GM10847 (cell line): Measurements from ENCODE around the gene FAM241A.
A peak's percentile ranks its signal among the peaks of the same experiment; 100 is the strongest.

Experiments
- POLR2A ChIP-seq: IDR thresholded peaks from 2 replicates; pipeline ENCODE4 v1.6.1; 2011; ENCODE audit not compliant: insufficient read length; ENCODE audit errors: extremely low read depth

FAM241A gene

DNA sequence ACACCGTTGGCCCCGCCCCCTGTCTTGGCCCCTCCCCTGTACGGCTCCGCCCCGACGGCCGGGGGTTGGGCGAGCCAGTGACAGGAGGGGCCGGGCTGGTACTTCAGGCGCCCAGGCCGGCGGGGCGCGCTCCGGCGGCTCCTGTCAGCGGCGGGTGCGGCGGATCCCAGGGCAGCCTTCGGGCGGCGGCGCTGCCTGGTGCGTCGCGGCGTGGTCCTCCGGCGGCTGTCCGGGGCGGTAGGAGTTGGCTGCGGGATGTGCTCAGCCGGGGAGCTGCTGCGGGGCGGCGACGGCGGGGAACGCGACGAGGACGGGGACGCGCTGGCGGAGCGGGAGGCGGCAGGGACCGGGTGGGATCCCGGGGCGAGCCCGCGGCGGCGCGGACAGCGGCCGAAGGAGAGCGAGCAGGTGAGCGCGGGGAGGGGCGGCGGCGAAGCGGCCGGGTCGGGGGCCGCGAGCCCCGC lies at the start of gene FAM241A:
FAM241A (plus strand) TSS at position 129 of the 464 bp plus-strand sequence; CDS start at position 256, 127 bp downstream.
- TF ChIP-seq POLR2A, result peak; percentile 83

DNA sequence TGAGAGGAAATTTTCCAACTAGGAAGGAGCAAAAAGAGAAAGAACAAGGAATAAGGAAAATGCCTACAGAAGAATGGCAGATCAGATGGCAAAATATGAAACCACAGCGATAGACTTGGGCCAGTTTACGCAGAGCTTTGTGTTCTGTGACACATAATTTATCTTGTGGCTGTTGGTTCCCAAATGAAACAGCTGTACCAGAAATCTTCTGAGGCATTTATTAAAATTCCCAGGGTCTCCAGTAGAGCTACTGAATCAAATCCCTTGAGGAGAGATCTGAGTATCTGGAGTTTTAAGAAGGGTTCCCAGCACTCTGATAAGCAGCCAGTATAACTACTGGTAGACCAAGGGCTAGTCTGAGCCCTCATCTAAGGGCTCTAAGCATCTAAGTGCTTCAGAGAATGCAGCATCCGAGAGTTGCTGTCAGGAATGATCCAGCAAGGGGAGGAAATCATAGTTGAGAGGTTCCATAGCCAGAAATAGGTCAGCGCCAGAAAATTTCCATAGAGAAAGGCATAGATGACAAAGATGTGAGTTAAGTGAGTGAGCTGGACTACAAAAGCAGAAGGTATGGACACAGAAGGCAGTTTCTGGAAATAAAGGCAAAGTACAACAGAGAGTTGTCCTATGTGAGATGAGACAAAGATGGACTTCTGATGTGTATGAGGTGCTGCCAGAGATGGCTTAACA lies 46.3 kb upstream of the FAM241A start:
- TF ChIP-seq POLR2A, result no peak

DNA sequence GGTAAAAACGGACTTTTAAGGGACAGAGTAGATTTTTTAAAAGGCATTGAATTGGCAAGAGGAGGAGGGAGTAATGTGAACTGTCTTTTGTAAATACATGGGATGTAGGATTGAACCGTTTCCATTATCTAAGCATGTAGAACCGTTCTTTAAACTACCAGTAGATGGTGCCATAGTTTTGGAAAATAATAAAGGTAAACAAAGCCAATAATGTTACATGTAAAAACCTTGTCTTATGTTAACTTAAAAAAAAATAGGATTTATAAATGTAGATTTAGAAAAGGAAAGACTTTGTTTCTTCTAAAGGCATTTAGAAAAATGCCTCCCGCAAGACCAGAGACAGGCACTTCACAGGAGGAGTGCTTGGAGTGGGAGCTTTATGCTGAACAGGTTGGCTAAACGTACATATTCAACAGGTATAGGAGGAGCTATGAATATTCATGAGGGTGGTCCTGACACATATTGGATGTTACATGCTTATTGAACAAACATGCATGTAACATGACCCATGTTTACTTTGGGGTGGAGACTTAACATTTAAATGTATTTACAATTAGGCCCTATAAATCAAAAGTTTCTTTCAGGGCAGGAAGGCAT lies 45.5 kb upstream of the FAM241A start:
- no peak for TF ChIP-seq POLR2A

DNA sequence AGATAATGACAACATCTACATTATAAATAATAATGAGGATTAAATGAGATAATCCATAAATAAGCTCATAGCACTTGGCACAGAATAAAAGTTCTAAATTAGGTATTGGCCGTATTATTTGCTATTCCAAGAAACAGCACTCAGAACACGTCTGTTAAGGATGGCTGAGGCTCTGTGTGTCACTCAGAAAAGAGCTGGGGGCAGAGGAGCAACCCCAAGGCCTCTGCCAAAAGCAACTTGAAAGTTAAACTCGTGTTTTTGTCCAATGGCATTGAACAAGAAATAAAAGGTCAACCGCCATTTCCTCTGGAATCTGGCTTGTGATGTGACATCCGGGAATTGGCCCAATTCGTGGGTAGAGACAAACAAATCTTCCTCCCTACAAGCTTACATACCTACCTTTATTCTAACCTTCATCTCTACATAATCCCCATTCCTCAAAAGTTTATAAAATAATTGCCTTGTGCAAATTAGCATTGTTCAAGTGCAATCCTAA lies 42.3 kb upstream of the FAM241A start:
- no peak for TF ChIP-seq POLR2A

DNA sequence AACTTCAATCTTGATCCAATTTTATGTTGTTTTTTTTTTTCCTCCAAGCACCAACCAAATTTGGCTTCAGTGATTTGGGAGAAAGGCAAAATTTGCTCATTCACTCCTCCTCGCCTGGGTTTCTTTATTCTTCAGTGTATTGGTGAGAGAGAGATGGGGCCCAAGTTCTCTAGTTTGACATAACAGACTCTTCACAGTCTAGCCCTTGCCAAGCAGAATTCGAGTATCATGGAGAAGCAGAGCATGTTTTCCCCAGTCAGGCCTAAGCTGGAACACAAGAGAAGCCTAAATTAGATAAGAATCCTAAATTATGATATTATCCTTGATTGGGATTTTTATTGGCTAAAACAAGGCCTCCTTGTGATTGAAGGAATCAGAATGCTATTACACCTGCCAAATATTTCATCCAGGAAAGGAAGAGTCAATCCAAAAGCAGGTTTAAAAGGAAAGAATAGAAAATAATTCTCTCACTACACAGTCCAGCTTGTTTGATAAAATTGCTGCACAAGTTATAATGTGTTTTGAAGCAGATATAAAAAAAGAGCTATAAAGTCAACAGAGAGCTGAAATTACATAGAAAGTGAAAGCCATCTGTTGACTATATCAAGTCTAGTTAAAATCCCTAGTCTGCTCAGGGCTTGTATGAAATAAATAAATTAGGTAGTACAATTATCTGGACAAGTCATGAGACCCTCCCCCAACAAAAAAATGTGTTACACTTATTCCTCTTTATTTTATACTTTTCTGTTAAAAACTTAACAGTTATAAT lies 39.9 kb upstream of the FAM241A start:
- TF ChIP-seq POLR2A, result no peak

DNA sequence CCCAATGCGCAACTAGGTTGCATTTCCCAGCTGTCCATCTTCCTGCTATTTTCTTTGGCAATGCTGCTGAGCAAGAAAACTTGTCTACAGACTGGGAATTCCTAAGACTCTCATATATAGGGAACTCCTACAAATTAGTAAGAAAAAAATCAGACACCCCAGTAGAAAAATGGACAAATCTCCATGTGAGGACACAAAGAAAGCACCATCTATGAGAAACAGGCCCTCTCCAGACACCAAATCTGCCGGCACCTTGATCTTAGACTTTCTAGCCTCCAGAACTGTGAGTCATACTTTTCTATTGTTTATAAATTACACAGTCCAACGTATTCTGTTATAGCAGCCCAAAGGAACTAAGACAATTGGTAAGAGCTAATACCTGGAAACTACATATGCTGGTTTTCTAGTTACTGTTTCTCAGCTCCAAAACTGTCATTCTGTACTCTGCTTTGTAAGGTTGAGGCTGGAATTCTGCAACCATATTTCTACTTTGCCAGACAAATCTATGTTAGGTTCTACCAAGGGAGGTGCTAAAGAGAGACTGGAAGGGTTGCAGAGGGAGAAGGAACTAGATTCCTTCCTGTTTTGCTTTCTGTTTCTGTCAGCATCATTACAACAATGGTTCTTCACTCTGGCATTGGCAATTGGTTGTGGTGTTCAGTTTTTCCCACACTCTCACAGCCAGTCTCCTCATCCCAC lies 35.7 kb upstream of the FAM241A start:
- no peak for TF ChIP-seq POLR2A

DNA sequence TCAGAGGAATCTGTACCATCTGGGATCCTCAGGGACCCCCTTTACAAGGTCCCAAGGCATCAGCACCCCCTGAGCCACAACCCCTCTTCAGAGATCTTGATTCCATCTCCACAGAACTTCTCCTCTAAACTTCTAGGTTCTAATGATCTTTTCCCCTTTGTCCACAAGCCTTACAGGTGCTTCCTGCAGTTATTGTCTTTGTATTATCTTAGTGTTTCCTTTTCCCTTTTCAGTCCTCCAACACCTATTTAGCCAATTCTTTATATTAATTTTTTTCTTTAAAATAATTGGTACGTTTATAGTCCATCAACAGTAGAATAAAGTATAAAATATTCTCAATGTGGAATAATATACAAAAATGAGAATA lies 35.2 kb upstream of the FAM241A start:
- no peak for TF ChIP-seq POLR2A

DNA sequence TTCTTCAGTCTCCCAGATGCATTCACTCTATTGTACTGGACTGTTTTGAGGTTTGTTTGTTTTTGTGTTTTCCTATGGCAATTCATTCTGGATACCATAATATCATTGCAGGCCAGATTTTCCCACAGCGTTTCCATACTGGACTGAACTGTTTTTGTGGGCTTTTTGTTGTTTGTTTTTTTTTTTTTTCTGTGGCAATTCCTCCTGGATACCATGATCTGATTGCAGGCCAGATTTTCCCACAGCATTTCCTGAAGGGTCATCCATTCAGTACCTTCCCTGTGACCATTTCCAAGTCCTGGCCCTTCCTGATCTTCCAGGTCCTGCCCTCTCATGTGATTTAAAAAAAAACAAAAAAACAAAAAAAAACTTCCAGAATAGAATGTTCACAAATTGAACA lies 33.9 kb upstream of the FAM241A start:
- TF ChIP-seq POLR2A, result no peak

DNA sequence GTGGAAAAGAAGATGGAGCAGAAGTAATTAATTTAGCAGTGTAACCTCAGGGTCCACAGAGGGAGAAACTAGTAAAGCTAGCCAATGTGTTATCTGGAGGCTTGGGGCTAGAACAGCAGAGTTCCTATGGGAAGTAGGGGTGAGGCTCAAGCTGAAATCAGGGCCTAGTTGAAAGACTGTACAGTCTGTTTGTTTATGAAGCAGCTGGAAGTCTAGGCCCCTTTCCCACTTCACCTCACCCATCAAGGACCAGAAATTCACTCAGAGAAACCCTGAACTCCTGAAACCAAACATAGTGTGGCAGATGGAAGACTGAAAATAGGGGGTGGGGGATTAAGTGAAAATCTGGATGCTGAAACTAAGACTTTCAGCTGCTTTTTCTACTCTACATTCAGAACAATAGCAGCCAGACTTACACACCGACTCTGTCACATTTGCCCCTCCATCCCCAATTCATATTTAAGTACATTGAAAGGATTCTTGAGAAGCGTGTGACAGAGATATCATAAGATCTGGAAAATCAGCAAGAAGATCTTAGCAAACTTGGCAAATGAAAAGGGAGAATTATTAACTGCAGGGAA lies 32.6 kb upstream of the FAM241A start:
- no peak for TF ChIP-seq POLR2A

DNA sequence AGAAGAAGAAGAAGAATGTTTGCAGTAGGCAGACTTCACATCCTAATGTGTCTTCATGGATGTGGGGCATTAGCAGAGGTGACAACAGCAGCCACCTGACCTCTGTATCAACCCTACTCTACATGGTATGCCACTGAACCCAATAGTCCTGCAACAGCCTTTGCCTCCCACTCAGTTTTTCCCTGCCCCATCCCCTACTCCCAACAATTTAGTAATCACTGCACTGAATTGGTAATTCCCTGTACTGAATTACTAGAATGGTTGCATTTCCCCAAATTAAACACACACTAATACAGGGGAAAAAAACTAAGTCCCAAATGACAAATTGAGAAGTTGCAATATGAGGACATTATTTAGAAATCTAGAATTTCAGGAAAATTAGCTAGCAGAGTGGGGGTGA lies 31.4 kb upstream of the FAM241A start:
- TF ChIP-seq POLR2A, result no peak

DNA sequence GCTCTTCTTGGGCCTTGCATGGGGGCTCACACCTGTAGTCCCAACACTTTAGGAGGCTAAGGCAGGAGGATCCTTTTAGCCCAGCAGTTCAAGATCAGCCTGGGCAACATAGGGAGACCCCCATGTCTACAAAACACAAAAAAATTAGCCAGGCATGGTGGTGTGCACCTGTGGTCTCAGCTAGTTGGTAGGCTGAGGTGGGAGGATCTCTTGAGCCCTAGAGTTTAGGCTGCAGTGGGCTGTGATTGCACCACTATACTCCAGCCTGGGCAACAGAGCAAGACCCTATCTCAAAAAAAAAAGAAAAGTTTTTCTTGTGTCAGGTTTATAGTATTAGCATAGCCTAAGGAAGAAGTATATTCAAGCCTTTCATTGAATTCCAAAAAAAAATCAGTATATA lies 30.8 kb upstream of the FAM241A start:
- no peak for TF ChIP-seq POLR2A

DNA sequence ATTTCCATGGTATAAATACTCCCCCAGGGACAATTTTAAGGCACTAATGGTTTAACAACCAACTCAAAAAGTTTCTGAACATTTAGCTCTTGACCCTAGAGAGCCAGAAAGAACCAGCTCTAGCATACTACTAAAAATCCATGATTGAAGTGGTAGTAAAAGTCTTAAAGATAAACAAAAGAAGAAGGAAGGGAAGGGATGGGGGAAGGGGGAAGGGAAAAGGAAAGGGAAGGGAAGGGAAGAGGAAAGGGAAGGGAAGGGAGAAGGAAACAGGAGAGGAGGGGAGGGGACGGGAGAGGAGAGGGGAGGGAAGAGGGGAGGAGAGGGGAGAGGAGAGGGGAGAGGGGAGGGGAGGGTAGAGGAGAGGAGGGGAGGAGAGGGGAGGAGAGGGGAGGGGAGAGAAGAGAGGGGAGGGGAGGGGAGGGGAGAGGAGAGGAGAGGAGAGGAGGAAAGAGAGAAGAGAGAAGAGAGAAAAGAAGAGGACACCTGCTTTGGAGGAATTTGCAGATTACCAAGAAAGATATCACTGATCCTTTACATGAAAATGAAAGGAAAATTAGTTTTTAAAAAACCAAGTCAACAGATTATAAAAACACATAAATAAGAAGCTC lies 26.4 kb upstream of the FAM241A start:
- no peak for TF ChIP-seq POLR2A

DNA sequence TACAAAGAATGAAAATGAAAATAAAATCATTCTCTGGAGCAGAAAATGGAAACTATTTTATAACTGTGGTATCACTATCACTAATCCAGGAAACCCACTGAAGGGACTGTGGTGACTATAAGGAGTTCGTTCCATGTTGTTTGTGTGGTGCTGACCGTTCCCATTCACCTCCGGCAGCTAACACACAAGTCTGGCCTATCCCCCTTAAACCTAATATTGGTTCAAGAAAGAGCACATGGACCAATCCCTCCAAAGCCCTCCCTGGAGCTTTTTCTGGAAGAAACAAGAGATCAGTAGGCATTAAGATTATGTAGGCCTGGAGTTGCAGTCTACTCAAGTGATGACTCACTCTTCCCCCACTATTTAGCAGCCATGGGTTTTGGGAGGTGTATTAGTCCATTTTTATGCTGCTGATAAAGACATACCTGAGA lies 25.9 kb upstream of the FAM241A start:
- TF ChIP-seq POLR2A, result no peak

DNA sequence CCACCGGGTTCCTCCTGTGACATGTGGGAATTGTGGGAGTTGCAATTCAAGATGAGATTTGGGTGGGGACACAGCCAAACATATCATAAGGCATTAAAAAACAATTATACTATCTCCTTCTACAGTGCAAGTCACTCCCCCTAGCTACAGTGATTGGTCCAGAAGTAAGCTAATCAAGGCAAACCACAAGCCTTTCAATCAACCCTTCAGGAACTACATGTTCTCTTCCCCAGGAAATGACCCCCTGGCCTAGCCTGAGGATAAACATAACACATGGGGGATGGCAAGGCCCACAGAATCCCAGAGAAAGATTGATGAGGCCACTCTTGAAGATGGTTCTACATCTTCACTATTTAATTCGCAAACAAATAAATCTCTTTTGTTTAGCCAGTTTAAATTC lies 25.2 kb upstream of the FAM241A start:
- TF ChIP-seq POLR2A, result no peak

DNA sequence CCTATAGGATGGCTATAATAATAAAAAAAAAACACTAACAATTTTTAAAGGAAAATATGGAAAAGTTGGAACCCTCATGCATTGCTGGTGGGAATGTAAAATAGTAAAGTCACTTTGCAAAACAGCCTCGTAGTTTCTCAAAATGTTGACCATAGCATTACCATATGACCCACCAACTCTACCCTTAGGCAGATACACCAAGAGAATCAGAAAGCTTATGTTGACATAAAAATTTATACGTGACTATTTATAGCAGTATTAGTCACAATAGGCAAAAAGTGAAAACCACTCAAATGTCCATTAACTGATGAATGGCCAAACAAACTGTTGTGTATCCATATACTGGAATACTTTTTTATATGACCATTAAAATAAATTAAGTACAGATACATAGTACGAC lies 19.8 kb upstream of the FAM241A start:
- TF ChIP-seq POLR2A, result no peak

DNA sequence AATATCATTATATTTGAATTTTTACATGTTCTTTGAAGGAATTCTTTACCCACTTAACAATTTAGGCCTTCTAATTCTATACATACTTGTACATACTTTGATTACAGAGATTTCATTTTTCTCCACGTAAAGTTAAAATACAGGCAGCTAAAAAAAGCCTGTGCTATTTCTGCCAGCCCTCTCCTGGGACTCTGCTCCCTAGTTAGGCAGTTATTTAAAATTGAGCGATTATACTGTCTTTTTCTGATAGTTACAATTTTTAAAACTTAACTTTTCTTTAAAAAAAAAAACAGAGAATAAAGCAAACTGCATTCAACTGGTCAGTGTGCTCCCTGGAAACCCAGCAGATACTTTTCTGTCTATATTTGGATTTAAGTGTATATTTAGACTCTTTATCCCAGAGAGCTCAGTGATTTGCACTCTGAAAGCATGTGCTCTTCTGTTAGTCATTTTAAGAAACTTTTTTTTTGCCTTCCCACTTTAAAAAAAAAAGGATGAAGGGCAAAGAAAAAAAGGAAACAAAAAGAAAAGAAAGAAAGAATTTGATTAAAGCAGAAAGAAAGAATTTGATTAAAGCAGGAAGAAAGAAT lies 18.1 kb upstream of the FAM241A start:
- no peak for TF ChIP-seq POLR2A
